Vagina (tissue), 2 donors: ENCODE results near the gene SPOCK2.

ENCODE experiments used
- CTCF ChIP-seq, 3 experiments: fragments of 450-650 bp in 2 of 3; fragments of 200-600 bp in 1 of 3; sonication (generic) in 1 of 3; IDR thresholded peaks; one replicate each; pipeline ENCODE4 v1.5.1; 2017 to 2019; ENCODE audit warnings: antibody characterized with exemption in 3 of 3, mild to moderate bottlenecking in 2 of 3, moderate library complexity in 2 of 3
- POLR2A ChIP-seq, 2 donors: fragments of 450-650 bp; IDR thresholded peaks; one replicate each; pipeline ENCODE4 v1.6.1; 2017; ENCODE audit warnings: antibody characterized with exemption in 2 of 2, mild to moderate bottlenecking in 2 of 2, moderate library complexity in 2 of 2
- POLR2AphosphoS5 ChIP-seq, 2 donors: sonication (generic); formaldehyde crosslinking; IDR thresholded peaks; one replicate each; pipeline ENCODE4 v1.9.0; 2017; ENCODE audit warnings: antibody characterized with exemption in 2 of 2, mild to moderate bottlenecking in 2 of 2, low read depth in 1 of 2; ENCODE audit not compliant: insufficient read depth in 1 of 2

- TF ChIP-seq CTCF (IDR thresholded peaks at IDR 0.05) (no peak), POLR2A (IDR thresholded peaks at IDR 0.05) (no peak), POLR2AphosphoS5 (IDR thresholded peaks at IDR 0.05; ENCODE audit: insufficient read depth in 1 of 2, low read depth in 1 of 2) (no peak)
Observed at GRCh38 chr10:72090326-72090725, 2.0 kb upstream of the SPOCK2 start.
